HG03575 (cell line): ENCODE measurements around the gene CBY3.
"Not testable (repeated sequence)": the region's sequence is repeated elsewhere in the genome, so short reads cannot be mapped to it uniquely, and the experiment has no call there.

ENCODE experiments used
- ATAC-seq: cut with Tn5 transposase; IDR thresholded peaks from one replicate; pipeline ENCODE4 v1.9.1; 2021; ENCODE audit not compliant: unreplicated experiment, insufficient number of reproducible peaks, low FRiP score; ENCODE audit errors: extremely low read depth

Gene CBY3

DNA sequence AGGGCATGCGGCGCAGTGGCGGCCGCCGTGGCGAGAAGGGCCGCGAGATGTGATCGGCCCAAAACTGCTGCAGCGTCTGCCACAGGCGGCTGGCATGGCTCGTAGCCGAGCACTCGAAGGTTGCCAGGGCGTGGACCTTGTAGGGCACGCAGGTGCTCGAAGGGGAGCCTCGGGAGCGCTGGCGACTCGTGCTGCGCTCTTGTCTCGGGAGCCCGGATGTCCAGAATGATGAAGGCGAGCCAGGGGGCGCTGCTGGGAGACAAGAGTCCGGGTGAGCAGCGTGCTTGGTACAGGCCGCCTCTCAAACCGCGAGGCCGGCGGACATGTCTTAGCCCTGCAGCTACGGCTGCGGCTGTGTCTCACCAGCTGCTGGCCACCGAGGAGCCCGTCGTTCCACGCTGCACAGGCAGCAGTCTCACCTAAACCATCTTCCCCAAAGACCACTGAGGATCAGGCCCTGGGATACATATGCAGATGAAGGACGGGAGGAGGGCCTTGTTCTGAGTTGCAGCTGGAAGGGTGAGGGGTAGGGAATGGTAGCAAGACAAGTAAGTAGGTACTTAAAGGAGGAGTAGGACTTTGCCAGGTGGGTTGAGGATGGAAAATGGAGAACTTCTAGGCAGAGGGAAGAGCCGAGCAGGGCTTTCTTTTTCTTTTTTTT, 1.7 kb downstream of the CBY3 start:
- ATAC-seq: peak; percentile 7

DNA sequence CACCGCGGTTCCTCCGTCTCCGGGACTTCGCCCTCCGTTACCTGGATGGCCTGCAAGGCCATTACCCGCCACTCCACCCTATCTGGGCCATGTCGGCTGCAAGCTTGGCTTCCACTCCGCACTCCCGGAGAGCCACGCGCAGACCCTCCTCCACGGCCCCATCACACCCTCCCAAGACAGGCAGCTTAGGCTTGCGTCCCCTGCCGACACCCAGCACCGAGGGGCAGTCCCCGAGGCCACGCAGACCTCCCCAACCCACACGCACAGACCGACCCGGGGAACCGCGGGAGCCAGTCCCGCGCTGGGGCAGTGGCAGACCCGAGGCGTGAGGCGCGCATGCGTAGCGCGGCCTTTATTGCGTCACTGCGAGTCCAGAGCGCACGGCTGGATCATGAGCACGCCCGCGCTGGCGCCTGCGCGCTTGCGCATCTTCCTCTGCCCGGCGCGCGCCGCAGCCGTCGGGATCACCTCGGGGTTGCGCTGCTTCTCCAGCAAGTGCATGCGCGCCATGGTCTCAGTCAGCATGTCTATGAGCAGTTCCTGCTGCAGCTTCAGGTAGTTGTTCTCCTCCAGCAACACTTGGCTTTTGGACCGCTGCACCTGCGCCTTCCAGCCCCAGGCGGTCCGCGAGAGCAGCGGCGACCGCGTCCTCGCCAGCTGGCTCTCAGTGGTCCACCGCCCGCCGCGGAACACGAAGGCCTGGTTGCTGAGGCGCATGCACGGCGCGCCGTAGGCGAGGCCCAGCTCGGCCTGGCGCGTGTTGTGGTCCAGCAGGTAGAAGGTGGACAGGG, 2.4 kb downstream of the CBY3 start:
- peak; percentile 62 for ATAC-seq

DNA sequence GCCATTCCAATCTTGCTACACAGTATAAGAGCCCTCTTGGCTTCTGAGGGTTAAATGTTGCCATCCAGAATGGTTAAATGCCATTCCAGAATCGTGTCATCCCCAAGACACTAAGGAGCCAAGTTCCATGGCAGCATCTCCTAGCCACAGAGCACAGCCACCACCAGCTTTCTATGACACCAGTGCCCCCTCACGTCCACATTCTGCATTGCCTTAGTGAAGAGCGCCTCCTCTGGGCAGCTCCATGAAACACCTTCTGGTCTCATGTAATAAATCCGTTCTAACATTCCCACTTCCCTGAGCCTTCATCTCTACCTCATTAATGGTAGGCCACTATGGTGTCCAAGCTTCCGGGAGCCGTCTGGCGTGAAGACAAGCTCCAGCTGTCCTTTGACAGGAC, 12.4 kb downstream of the CBY3 start:
- no peak for ATAC-seq

DNA sequence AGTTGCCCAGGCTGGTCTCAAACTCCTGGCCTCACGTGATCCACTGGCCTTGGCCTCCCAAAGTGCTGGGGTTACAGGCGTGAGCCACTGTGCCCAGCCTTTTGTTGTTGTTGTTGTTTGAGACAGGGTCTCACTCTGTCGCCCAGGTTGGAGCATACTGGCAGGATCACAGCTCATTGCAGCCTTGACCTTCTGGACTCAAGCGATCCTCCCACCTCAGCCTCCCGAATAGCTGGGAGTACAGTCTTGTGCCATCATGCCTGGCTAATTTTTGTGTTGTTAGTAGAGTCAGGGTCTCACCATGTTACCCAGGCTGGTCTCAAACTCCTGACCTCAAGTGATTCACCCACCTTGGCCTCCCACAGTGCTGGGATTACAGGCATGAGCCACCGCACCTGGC, 19.2 kb downstream of the CBY3 start:
- not testable (repeated sequence) for ATAC-seq

DNA sequence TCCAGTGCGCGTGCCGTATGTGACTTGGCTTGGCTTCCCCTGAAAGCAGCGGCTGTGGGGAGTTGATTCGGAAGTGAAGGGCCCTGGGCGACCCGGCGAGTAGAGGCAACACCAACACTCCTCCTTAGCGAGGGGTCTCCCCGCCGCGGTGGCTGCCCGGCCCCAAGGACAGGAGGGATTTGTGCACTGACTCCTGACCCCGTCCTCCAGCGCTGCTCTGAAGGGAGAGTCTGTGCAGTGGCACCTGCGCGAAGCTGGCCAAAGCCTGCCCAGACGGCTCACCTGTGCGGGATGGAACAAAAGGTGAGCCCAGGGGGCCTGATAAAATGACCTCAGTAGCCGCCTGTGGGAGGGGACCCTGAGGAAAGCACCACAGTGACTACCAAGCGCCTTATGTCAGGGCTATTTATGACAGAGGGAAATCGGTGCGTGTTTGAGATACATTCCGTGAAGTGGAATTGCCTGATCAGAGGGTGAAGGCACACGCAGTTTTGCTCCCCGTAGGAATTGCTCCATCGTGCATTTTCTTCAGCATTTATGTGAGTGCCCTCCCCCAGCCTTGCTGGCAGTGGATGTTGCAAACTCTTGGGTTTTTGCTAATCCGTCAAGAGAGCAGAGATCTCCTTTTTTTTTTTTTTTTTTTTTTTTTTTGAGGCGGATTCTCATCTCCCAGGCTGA, 22.5 kb downstream of the CBY3 start:
- ATAC-seq: not testable (repeated sequence)

DNA sequence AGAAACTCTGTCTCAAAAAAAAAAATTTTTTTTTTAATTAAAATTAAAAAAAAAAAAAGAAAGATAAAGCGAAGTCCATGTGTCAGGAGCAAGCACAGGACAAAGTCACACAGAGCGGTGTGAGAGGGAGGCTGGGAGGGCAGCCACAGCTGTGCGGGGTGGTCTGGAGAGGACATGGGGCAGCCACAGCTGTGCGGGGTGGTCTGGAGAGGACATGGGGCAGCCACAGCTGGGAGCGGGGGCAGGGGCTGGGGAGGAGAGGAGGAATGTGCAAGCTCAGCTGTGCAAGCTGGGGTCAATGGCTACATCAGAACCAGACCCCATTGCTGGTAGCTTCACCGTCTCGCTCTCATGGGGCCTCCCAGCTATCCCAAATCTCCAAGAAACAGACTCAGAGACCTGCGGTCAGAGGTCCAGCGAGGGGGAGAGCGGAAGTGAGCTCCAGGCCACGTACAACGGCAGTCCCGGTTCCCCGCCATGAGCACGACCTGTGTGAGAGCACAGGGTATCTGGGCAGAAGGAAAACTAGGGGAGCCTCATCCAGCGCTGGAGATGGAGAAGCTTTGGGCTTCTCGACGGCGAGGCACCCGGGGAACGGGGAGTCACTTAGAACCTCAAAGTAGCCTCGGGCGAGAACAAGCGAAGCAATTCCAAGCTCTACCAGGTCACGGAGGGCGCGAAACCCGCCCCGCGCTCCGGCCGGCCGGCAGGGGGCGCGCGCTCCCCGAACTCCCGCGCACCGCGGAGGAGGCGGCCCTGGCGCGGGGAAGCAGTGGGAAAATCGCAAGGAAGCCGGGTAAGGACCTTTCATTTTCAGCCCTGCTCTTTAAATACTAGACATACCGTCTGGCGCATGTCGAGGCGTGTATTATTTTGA, 23.3 kb downstream of the CBY3 start:
- not testable (repeated sequence) for ATAC-seq

DNA sequence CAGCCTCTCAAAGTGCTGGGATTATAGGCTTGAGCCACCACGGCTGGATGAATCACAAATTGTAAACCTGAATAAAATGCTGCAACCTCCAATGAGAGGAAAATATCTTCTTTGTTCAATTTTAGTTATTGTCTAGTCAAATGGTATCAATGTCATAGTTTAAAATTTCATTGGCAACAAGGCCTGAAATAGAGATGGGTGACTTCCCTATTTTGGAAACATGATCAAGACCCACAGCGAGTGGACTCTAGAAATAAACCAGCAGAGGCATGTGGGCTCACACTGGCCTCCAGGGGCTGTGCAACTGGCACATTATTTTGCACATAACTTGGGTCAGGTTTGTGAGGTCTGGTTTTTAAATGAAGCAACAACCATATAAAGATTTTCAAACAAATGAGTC, 27.7 kb downstream of the CBY3 start:
- ATAC-seq: not testable (repeated sequence)

DNA sequence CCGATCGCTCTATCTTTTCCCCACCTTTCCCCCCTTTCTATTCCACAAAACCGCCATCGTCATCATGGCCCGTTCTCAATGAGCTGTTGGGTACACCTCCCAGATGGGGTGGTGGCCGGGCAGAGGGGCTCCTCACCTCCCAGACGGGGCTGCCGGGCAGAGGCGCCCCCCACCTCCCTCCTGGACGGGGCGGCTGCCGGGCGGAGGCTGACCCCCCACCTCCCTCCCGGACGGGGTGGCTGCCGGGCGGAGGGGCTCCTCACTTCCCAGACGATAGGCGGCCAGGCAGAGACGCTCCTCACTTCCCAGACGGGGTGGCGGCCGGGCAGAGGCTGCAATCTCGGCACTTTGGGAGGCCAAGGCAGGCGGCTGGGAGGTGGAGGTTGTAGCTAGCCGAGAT, 30.6 kb downstream of the CBY3 start:
- not testable (repeated sequence) for ATAC-seq

DNA sequence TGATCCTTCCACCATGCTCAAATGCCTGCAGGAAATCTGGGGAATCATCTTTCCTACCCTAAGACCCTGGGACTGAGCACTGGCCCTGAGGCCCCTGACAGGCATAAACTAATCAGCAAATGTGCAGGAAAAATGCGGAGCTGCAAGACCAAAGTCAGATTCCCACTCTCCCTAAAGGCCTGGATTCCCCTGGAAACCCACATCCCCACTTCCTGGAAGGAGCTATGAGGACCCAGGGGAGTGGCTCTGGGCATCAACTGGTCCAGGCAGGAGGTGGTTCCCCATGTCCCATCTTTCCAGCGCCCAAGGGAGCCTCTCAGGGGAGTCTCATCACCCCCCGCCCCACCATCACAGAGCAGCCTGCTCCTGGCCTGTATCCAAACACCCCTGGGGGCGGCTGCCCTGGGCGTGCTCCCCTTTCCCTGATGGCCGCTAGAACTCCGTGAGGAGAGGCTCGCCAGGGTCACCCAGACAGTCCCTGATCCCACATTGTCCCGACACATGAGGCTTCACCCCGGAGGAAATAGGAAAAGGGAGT, 31.6 kb downstream of the CBY3 start:
- not testable (repeated sequence) for ATAC-seq

DNA sequence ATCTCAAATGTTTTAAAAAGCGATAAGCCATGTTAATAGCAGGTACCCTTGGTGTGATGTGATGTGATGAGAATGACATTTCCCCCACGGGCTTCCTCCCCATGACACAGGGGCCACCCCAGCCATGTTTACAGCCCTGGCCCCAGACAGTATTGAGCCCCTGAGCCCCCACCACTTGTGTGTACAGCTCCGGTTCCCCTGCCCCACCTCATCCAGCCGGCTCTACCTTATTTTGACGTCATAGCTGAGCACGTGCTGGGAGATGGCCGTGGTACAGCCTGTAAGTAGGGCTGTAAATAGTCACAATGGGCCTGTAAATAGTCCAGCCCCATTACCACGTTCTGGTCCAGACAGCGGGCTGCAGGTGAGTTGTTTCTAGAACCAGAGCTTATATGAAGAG, 32.4 kb downstream of the CBY3 start:
- no peak for ATAC-seq

DNA sequence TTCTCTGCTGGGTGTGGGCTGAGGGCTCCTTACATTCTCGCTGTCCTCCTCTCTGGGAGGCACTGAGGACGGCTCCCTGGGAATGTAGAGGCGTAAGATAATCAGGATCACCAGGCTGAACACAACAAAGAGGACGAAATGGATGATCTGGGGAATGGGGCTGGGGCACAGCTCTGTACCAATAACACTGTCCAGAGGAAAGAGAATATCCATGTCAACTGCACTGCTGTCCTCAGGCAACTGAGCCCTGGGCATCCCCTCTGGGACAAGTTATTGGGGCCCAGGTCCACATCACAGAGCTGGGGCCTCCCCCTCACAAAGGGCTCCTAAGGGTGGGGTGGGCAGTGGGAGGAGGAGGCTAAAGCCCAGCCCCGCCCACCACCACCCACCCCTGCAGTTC, 36.1 kb downstream of the CBY3 start:
- not testable (repeated sequence) for ATAC-seq

DNA sequence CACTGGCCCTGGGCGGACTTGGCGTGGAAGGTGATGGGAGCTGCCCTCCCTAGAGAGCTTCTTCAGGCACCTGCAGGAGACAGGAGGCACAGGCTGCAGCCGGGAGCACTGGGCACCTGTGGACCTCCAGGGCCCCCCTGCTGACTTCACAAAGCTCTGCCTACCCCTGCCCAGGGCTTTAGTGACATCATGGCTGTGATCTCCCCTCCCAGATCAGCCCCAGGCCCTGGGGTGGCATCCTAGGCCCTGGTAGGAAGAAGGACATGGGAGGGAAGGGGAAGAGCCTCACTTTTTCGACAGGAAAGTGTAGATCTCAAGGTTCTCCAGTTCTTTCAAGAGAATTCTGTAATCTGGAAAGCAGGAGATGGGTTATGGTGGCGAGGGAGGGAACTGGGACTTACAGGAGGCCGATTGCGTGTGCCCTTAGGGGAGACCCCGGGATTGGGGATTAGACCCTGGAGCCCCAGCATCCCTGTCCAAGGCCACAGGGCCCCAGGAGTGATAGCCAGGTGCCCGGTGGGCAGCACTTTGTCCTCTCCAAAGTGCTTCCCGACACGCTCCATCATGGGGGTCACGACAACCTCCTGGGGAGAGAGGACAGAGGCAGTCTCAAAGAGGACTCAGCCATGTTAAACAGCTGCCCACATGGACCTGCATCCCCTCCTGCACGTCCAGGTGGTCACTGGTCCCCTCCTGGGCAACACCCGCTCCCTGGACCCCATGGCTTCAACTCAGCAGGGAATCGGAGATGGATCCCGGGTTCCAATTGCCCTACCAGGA, 37.5 kb downstream of the CBY3 start:
- ATAC-seq: not testable (repeated sequence)

DNA sequence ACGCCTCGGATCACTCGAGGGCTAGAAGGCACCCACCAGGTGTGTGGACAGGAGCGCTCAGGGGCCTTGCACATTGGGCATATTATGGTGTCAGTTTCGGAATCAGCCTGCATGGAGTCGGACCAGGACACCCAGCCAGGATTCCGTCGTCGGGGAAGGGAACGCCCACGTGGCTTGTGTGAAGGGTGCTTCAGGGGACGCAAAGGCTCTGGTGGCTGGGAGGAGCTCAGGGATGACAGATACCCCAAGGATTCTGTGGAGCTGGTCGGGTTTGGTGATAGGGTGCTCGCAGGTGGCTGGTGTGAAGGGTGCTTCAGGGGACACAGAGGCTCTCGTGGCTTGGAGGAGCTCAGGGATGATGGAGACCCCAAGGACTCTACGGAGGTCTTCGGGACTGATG, 38.2 kb downstream of the CBY3 start:
- ATAC-seq: not testable (repeated sequence)

DNA sequence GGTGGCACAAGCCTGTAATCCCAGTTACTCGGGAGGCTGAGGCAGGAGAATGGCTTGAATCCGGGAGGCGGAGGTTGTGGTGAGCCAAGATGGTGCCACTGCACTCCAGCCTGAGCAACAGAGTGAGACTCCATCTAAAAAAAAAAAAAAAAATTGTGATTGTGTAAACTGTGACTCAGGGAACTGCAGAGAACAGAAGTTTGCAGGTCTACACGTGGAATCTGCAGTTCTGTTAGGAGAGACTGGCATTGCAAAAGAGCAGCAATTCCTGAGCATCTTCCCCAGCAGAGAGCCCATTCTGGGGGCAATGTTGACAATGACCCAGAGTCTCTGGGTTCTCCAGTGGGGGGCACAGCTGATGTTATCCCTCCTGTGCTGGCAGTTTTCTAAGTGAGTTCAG, 39.1 kb downstream of the CBY3 start:
- ATAC-seq: not testable (repeated sequence)

DNA sequence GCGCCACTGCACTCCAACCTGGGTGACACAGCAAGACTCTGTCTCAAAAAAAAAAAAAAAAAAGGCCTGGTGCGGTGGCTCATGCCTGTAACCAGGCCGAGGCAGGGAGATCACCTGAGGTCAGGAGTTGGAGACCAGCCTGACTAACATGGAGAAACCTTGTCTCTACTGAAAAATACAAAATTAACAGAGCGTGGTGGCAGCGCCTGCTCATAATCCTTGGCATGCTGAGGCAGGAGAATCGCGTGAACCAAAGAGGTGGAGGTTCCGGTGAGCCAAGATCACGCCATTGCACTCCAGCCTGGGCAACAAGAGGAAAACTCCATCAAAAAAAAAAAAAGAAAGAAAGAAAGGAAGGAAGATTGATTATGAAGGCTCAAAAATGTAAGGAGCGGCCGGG, 41.5 kb downstream of the CBY3 start:
- ATAC-seq: not testable (repeated sequence)

DNA sequence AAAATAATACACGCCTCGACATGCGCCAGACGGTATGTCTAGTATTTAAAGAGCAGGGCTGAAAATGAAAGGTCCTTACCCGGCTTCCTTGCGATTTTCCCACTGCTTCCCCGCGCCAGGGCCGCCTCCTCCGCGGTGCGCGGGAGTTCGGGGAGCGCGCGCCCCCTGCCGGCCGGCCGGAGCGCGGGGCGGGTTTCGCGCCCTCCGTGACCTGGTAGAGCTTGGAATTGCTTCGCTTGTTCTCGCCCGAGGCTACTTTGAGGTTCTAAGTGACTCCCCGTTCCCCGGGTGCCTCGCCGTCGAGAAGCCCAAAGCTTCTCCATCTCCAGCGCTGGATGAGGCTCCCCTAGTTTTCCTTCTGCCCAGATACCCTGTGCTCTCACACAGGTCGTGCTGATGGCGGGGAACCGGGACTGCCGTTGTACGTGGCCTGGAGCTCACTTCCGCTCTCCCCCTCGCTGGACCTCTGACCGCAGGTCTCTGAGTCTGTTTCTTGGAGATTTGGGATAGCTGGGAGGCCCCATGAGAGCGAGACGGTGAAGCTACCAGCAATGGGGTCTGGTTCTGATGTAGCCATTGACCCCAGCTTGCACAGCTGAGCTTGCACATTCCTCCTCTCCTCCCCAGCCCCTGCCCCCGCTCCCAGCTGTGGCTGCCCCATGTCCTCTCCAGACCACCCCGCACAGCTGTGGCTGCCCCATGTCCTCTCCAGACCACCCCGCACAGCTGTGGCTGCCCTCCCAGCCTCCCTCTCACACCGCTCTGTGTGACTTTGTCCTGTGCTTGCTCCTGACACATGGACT, 46.3 kb downstream of the CBY3 start:
- ATAC-seq: not testable (repeated sequence)
